Kidney (tissue), 14 donors: ENCODE data around the gene CSAD. TPM values are rescaled to one million over a fixed set of nuclear protein-coding genes. Genes with fewer than 3 reads are reported as not detected.

Experiments
- DNase-seq, 5 donors: peaks; one replicate each; pipeline ENCODE4 v3.0.0-alpha.2; 2013 to 2020
- FAIRE-seq: peaks from 2 replicates; lab custom pipeline; 2012; peaks lifted over from hg19 to GRCh38; lab: Jason Lieb, UNC
- H3K27ac ChIP-seq, 2 donors: one replicate each; pipeline ENCODE4 v1.7.0; 2013; ENCODE audit warnings: low read depth in 2 of 2, low read length in 2 of 2, inconsistent platforms in 1 of 2
- H3K27me3 ChIP-seq: one replicate; pipeline ENCODE4 v1.7.1; 2013; ENCODE audit warnings: low read length, inconsistent platforms; ENCODE audit not compliant: control insufficient read depth, insufficient read depth
- H3K36me3 ChIP-seq, 3 donors: one replicate each; pipeline versions ENCODE4 v1.7.0 to v1.7.1; 2013; ENCODE audit warnings: low read length in 3 of 3, control low read depth in 1 of 3, inconsistent platforms in 1 of 3; ENCODE audit not compliant: insufficient read depth in 3 of 3, control insufficient read depth in 2 of 3
- H3K4me1 ChIP-seq, 3 donors: one replicate each; pipeline versions ENCODE4 v1.7.0 to v1.7.1; 2013; ENCODE audit warnings: low read length in 3 of 3, inconsistent platforms in 1 of 3, low read depth in 1 of 3; ENCODE audit not compliant: control insufficient read depth in 2 of 3, insufficient read depth in 2 of 3
- H3K4me3 ChIP-seq, 3 donors: one replicate each; pipeline versions ENCODE4 v1.7.0 to v1.8.1; 2013; ENCODE audit warnings: low read length in 3 of 3, control low read depth in 1 of 3, inconsistent platforms in 1 of 3
- H3K9ac ChIP-seq, 3 donors: one replicate each; pipeline versions ENCODE4 v1.7.0 to v1.7.1; 2013; ENCODE audit warnings: low read length in 3 of 3, control low read depth in 1 of 3, inconsistent platforms in 1 of 3
- H3K9me3 ChIP-seq, 3 donors: one replicate each; pipeline versions ENCODE4 v1.7.0 to v1.7.1; 2013; ENCODE audit warnings: low read length in 3 of 3, control low read depth in 1 of 3, inconsistent platforms in 1 of 3; ENCODE audit not compliant: control insufficient read depth in 2 of 3, insufficient read depth in 1 of 3
- intact Hi-C: fragments of 100-400 bp; cut with DNase I; formaldehyde crosslinking; loops from one replicate; pipeline ENCODE4 v1.11.1; 2022
- polyA plus RNA-seq: library from polyadenylated mRNA; stranded (reverse); fragments of 350-450 nt; fragmentation: Illumina TruSeq; extraction: RNeasy Lipid Tissue Mini Kit (QIAGEN cat#74804); gene quantifications from one replicate; pipeline ENCODE4 v1.2.3, GENCODE V29; 2014; ENCODE audit warnings: low read depth, low replicate concordance; ENCODE audit not compliant: insufficient read depth
- total RNA-seq: library from RNA; stranded (reverse); fragmentation: NEBNext Ultra II Directional; extraction: Animal tissue kit (Norgen Biotek cat#: 25700); gene quantifications from one replicate; pipeline ENCODE4 v1.2.1, GENCODE V29; 2021
- TF ChIP-seq, protein P1 (sequence below): IDR thresholded peaks from 3 replicates; pipeline ENCODE4 v1.5.1; 2012; ENCODE audit warnings: mild to moderate bottlenecking, moderate library complexity, borderline replicate concordance; ENCODE audit not compliant: insufficient read depth; ENCODE audit errors: extremely low read depth
- donor health status: control.
- donor health status: control.
- donor health status: control.
- donor health status: control.
- donor health status: control.
- donor health status: DM: yes; HTN: yes; CAD: no.
- donor health status: Normal renal cell carcinoma (clear cell type).

The CSAD gene
- total and polyA plus RNA-seq, 2 donors from 2014 or later, result 24.0 to 39.1 TPM

DNA sequence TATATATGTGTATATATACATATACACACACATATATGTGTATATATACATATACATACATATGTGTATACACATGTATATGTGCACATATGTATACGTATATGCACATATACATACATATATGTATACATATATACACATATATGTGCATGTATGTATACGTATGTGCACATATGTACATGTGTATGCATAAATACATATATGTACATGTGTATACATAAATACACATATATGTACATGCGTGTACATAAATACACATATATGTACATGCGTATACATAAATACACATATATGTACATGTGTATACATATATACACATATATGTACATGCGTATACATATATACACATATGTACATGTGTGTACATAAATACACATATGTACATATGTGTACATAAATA is 33.5 kb downstream of the CSAD start:
- intact Hi-C loops, result no loop called here
- TF ChIP-seq, protein P1, sequence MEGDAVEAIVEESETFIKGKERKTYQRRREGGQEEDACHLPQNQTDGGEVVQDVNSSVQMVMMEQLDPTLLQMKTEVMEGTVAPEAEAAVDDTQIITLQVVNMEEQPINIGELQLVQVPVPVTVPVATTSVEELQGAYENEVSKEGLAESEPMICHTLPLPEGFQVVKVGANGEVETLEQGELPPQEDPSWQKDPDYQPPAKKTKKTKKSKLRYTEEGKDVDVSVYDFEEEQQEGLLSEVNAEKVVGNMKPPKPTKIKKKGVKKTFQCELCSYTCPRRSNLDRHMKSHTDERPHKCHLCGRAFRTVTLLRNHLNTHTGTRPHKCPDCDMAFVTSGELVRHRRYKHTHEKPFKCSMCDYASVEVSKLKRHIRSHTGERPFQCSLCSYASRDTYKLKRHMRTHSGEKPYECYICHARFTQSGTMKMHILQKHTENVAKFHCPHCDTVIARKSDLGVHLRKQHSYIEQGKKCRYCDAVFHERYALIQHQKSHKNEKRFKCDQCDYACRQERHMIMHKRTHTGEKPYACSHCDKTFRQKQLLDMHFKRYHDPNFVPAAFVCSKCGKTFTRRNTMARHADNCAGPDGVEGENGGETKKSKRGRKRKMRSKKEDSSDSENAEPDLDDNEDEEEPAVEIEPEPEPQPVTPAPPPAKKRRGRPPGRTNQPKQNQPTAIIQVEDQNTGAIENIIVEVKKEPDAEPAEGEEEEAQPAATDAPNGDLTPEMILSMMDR, result no peak

GRCh38 chr12:53145383-53146260 is 35.1 kb downstream of the CSAD start:
- DNase-seq (no peak), FAIRE-seq (no peak)
- H3K27ac ChIP-seq, result no peak overlapping the region
- intact Hi-C loops, result no loop called here
- no peaks in the 10 kb centered on the region for H3K36me3 ChIP-seq
- no peaks in the 10 kb centered on the region for H3K9me3 ChIP-seq
- H3K27me3 ChIP-seq, result no peaks in the 10 kb centered on the region
- no peak overlapping the region for H3K4me3 ChIP-seq
- no peaks in the 10 kb centered on the region for H3K4me1 ChIP-seq
- TF ChIP-seq, protein P1, result no peak
- H3K9ac ChIP-seq, result no peak overlapping the region

More for the DNA sequence above, 33.5 kb downstream of the CSAD start:
- DNase-seq, result no peak
- H3K36me3 ChIP-seq, result no peaks in the 10 kb centered on the region
- H3K27ac ChIP-seq, result no peak overlapping the region
- no peak overlapping the region for H3K9ac ChIP-seq
- no peaks in the 10 kb centered on the region for H3K27me3 ChIP-seq
- H3K4me1 ChIP-seq, result no peaks in the 10 kb centered on the region
- no peaks in the 10 kb centered on the region for H3K9me3 ChIP-seq
- no peak for FAIRE-seq
- H3K4me3 ChIP-seq, result no peak overlapping the region

DNA sequence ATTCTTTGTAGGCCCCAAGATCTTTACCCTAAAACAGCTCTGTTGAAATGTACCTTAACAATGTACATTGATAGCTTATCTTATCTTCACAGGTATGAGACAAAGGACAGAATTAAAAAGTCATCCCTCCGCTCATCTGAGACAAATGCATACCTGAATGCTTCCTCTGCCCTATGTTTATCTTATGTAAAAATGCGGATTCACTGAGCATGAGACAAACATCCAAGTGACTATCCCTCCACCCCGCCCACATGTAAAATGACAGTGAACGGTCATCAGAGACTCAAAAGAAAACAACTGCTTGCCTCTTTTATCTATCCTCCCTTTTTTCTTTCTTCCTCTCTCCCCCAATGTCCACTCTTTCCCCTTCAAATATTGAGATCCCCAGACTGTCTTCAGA is 37.4 kb downstream of the CSAD start:
- DNase-seq (no peak), FAIRE-seq (no peak)
- Histone ChIP-seq H3K36me3 (no peaks in the 10 kb centered on the region), H3K9ac (no peak overlapping the region), H3K27ac (no peak overlapping the region), H3K9me3 (no peaks in the 10 kb centered on the region), H3K4me3 (no peak overlapping the region), H3K27me3 (no peaks in the 10 kb centered on the region), H3K4me1 (no peaks in the 10 kb centered on the region)
- intact Hi-C loops, result no loop called here
- TF ChIP-seq, protein P1, result no peak
